ENCODE data around the gene PPP4C.
"Not testable (repeated sequence)": the region's sequence is repeated elsewhere in the genome, so short reads cannot be mapped to it uniquely, and the experiment has no call there.

PPP4C gene

DNA sequence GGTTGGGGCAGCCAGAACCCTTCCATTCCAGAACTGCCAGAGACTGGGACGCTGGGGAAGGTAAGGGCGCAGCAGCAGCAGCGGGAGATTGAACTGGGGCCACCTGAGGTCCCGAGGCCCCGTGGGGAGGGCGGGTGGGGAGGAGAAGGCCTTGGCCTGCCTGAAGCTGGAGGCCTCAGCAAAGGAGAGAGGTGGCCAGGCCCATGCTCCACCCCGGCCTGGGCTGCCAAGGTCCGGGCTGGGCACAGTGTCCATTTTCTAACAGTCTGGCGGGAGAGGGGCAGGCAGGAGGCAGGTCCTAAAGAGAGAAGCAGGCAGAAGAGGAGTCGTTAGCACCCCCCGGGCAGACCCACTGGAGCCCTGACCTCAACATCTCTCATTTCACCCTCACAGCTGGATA is 38.6 kb downstream of the PPP4C start:
- H3K4me3 ChIP-seq (ENCODE audit: low read length): no peak overlapping the region
- H3K9me3 ChIP-seq (ENCODE audit: control insufficient read depth, low read length): no peaks in the 10 kb centered on the region
- H3K9ac ChIP-seq (ENCODE audit: low read length): peak overlapping the region; percentile 43
- no peaks in the 10 kb centered on the region for H3K27me3 ChIP-seq (ENCODE audit: control insufficient read depth, insufficient read depth, low read length)
- peaks cover 71% of the 10 kb centered on the region for H3K4me1 ChIP-seq (ENCODE audit: control insufficient read depth, insufficient read depth, low read length)
- peaks cover 24% of the 10 kb centered on the region for H3K36me3 ChIP-seq (ENCODE audit: control insufficient read depth, insufficient read depth, low read length)

DNA sequence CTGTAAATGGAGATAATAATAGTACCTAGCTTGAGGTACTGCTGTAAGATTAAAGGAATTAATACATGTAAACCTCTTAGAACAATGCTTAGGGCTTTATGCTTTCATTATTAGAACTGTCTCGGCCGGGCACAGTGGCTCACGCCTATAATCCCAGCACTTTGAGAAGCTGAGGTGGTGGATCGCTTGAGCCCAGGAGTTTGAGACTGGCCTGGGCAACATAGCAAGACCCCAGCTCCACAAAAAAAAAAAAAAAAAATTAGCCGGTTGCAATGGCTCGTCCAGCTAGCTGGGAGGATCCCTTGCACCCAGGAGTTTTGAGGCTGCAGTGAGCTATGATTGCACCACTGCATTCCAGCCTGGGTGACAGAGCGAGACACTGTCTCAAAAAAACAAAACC is 39.0 kb downstream of the PPP4C start:
- Histone ChIP-seq H3K4me1 (ENCODE audit: control insufficient read depth, insufficient read depth, low read length) (peaks cover 75% of the 10 kb centered on the region), H3K36me3 (ENCODE audit: control insufficient read depth, insufficient read depth, low read length) (peaks cover 24% of the 10 kb centered on the region), H3K9ac (ENCODE audit: low read length) (peak overlapping the region; percentile 43)
- not testable (repeated sequence) for H3K9me3 ChIP-seq (ENCODE audit: control insufficient read depth, low read length); H3K4me3 ChIP-seq (ENCODE audit: low read length); H3K27me3 ChIP-seq (ENCODE audit: control insufficient read depth, insufficient read depth, low read length)

DNA sequence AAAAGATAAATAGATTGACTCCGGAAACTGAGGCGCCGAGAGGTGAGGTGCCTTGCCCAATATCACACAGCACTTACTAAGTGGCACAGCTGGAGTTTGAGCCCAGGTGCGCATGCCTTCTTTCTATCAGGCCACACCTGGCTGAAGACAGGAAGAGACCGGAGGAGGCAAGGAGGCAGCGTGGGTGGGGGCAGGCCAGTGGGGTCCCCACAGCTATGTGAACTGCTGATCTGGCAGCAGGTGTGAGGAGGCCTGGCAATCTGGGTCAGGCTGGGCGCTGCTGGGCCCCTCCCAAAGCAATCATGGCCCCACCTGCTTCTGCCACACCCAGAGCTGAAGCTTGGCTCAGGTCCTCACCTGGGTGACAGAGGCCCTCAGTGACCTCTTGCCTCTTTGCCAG is 39.4 kb downstream of the PPP4C start:
- peaks cover 24% of the 10 kb centered on the region for H3K36me3 ChIP-seq (ENCODE audit: control insufficient read depth, insufficient read depth, low read length)
- H3K9ac ChIP-seq (ENCODE audit: low read length): no peak overlapping the region
- H3K4me3 ChIP-seq (ENCODE audit: low read length): no peak overlapping the region
- peaks cover 79% of the 10 kb centered on the region for H3K4me1 ChIP-seq (ENCODE audit: control insufficient read depth, insufficient read depth, low read length)
- H3K9me3 ChIP-seq (ENCODE audit: control insufficient read depth, low read length): no peaks in the 10 kb centered on the region
- no peaks in the 10 kb centered on the region for H3K27me3 ChIP-seq (ENCODE audit: control insufficient read depth, insufficient read depth, low read length)

DNA sequence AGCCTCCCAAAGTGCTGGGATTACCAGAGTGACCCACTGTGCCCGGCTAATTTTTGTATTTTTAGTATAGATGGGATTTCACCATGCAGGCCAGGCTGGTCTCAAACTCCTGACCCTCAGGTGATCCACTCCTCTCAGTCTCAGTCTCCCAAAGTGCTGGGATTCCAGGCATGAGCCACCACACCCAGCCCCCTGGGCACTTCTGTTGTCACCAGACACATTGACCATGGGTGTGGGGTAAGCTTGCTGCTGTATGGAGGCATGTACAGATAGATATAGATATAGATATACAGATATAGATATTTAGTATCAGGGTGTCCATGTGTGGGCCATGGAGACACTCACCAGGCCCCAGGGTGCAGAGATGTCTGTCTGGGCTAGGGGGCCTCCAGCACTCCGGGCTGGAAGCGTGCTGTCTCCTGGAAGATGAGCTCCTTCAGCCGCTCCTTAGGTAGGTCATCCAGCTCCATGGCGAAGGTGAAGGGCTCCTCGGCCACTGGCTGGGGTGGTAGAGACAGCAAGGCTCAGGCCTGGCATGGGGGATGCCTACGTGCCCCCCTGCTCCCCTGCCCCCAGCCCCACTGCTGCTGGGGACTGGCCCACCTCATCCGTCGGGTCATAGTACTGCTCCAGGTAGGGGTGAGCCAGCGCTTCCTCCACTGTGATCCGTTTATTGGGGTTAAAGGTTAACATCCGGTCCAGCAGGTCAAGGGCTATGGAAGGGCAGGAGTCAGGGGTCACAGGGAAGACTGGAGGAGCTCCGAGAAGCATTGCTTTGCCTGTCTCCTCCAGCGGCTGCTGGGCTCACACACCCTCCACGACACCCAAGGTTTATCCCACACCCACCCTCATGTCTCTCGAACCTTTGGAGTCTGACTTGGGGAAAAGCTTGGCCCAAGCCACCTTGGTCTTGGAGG is 40.8 kb downstream of the PPP4C start:
- H3K9ac ChIP-seq (ENCODE audit: low read length): no peak overlapping the region
- no peak overlapping the region for H3K4me3 ChIP-seq (ENCODE audit: low read length)
- H3K27me3 ChIP-seq (ENCODE audit: control insufficient read depth, insufficient read depth, low read length): no peaks in the 10 kb centered on the region
- peaks cover 89% of the 10 kb centered on the region for H3K4me1 ChIP-seq (ENCODE audit: control insufficient read depth, insufficient read depth, low read length)
- H3K9me3 ChIP-seq (ENCODE audit: control insufficient read depth, low read length): no peaks in the 10 kb centered on the region
- peaks cover 27% of the 10 kb centered on the region for H3K36me3 ChIP-seq (ENCODE audit: control insufficient read depth, insufficient read depth, low read length)

DNA sequence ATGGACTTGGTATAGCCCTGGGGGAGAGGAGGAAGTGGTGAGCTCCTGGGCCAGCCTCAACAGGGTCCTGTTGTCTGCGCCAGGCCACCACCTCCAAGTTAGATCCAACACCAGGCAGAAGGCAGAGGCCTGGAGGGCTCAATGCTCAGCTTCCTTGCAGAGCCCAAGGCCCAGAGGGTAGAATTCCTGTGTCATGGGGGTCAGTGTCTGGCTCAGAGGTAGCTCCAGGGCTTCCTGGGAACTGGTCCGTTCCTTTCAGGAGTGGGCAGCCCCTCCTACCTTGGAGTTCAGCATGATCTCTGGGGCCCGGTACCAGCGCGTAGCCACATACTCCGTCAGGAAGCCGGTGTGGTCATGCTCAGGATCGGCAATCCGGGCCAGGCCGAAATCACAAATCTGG is 42.0 kb downstream of the PPP4C start:
- H3K4me3 ChIP-seq (ENCODE audit: low read length): no peak overlapping the region
- peaks cover 20% of the 10 kb centered on the region for H3K36me3 ChIP-seq (ENCODE audit: control insufficient read depth, insufficient read depth, low read length)
- H3K27me3 ChIP-seq (ENCODE audit: control insufficient read depth, insufficient read depth, low read length): no peaks in the 10 kb centered on the region
- H3K9ac ChIP-seq (ENCODE audit: low read length): no peak overlapping the region
- H3K4me1 ChIP-seq (ENCODE audit: control insufficient read depth, insufficient read depth, low read length): peaks cover 93% of the 10 kb centered on the region
- no peaks in the 10 kb centered on the region for H3K9me3 ChIP-seq (ENCODE audit: control insufficient read depth, low read length)

DNA sequence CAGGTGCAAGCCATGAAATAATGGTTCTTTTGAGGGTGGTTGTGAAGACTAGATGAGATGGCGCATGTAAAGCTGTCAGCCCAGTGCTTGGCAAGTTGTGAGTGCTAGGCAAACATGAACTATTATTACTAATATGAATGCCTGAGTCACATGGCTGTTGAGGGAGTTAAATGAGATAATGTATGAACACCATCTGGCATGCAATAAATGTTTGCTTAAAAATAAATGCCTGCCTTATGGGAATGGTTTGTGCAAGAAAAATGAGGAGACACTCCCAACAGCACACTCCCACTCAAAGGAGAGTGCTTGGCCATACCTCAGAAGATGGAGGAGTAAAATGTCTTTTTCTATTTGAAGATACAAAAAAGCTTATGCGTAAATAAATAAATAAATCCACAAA is 43.6 kb downstream of the PPP4C start:
- no peaks in the 10 kb centered on the region for H3K27me3 ChIP-seq (ENCODE audit: control insufficient read depth, insufficient read depth, low read length)
- H3K36me3 ChIP-seq (ENCODE audit: control insufficient read depth, insufficient read depth, low read length): peaks cover 20% of the 10 kb centered on the region
- H3K9me3 ChIP-seq (ENCODE audit: control insufficient read depth, low read length): no peaks in the 10 kb centered on the region
- no peak overlapping the region for H3K9ac ChIP-seq (ENCODE audit: low read length)
- peaks cover 88% of the 10 kb centered on the region for H3K4me1 ChIP-seq (ENCODE audit: control insufficient read depth, insufficient read depth, low read length)
- H3K4me3 ChIP-seq (ENCODE audit: low read length): no peak overlapping the region

DNA sequence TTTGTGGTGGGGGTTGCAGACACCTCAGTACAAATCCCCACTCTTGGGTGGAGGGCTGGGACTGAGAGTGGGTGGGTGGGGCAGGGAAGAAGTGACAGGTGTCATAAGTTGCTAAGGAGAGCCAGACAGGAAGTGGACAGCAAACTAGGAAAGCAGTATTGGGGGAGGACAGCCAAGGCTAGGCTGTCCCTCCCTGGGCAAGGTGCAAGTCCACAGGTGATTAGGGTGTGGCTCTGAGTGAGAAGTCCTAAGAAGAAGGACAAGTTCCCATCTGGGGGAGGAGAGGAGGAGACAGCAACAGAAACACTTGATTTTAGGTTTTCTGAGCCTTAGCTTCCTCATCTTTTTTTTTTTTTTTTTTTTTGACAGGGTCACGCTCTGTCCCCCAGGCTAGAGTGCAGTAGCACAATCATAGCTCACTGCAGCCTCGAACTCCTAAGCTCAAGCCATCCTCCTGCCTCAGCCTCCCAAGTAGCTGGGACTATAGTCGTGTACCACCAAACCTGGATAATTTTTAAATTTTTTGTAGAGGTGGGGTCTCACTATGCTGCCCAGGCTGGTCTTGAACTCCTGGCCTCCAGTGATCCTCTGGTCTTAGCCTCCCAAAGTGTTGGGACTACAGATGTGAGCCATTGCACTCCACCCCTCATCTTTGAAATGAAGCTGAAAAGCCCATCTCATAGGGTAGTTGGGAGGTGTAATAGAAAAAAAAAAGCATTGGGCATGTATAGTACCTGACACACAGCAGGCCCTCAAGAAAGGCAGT is 44.7 kb downstream of the PPP4C start:
- H3K9ac ChIP-seq (ENCODE audit: low read length): peak overlapping the region; percentile 4
- H3K4me1 ChIP-seq (ENCODE audit: control insufficient read depth, insufficient read depth, low read length): peaks cover 79% of the 10 kb centered on the region
- H3K27me3 ChIP-seq (ENCODE audit: control insufficient read depth, insufficient read depth, low read length): no peaks in the 10 kb centered on the region
- peaks cover 20% of the 10 kb centered on the region for H3K36me3 ChIP-seq (ENCODE audit: control insufficient read depth, insufficient read depth, low read length)
- H3K9me3 ChIP-seq (ENCODE audit: control insufficient read depth, low read length): no peaks in the 10 kb centered on the region
- H3K4me3 ChIP-seq (ENCODE audit: low read length): no peak overlapping the region

DNA sequence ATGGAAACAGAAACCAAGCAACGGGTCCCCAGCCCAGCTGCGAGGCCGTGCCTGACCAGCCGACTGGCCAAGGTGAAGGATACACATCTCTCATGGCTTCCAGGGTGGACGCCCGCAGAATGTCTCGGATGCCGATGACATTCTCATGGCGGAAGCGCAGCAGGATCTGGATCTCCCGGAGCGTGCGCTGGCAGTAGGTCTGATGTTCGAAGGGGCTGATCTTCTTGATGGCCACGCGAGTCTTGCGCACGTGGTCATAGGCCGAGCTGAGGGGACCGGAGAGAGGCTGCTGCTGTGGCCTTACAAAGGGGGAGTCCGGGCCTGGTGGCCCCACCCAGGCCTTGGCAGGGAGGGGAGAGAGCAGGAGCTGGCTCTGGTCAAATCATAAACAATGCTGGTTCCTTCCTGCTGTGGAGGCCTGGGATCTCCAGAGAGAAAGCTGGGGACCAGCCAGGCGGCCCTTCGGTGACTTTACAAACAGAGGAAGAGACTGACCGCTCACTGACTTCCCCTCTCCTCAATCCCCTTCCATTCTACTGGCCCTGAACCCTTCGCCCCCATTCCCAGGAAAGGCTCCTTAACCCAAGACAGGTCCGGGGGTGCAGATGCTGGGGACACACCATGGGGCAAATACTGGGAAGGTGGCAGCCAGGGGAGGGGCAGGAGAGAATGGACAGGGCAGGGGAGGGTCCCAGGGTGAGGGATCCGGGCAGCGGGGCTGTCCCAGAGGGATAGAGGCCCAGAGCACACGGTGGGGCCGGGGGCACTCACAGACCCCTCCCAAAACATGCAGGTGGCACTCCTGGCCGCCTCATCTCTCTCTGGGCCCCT is 46.2 kb downstream of the PPP4C start:
- peaks cover 65% of the 10 kb centered on the region for H3K4me1 ChIP-seq (ENCODE audit: control insufficient read depth, insufficient read depth, low read length)
- peaks cover 15% of the 10 kb centered on the region for H3K36me3 ChIP-seq (ENCODE audit: control insufficient read depth, insufficient read depth, low read length)
- H3K27me3 ChIP-seq (ENCODE audit: control insufficient read depth, insufficient read depth, low read length): no peaks in the 10 kb centered on the region
- peak overlapping the region; percentile 95 for H3K4me3 ChIP-seq (ENCODE audit: low read length)
- H3K9ac ChIP-seq (ENCODE audit: low read length): peak overlapping the region; percentile 96
- no peaks in the 10 kb centered on the region for H3K9me3 ChIP-seq (ENCODE audit: control insufficient read depth, low read length)

DNA sequence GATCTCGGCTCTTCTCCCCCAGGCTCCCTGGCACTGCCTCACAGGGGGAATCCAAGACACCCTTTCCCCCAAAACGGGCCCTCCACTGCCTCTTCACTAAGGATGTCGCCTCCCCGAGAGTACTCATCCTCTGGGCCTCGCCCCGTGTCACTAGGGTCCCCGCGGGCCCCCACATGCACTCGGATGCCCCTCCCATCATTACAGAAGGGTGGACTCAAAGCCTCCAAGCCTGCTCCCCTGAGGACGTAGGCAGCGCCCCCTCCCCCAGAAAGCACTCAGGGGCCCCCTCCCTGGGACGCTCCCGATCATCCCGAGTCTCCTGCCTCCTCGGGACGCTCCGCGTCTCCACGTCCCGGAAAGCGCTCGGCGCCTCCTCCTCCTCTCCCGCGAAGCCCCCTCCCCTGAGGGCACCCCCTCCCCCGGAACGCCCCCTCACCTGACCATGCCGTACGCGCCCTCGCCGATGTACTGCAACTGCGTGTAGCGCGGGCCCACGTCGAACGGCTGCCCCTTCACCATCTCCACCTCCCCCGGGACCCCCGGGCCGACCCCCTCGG is 46.9 kb downstream of the PPP4C start:
- Histone ChIP-seq H3K4me3 (ENCODE audit: low read length) (peak overlapping the region; percentile 95), H3K9ac (ENCODE audit: low read length) (peak overlapping the region; percentile 96), H3K27me3 (ENCODE audit: control insufficient read depth, insufficient read depth, low read length) (no peaks in the 10 kb centered on the region), H3K4me1 (ENCODE audit: control insufficient read depth, insufficient read depth, low read length) (peaks cover 58% of the 10 kb centered on the region), H3K9me3 (ENCODE audit: control insufficient read depth, low read length) (no peaks in the 10 kb centered on the region), H3K36me3 (ENCODE audit: control insufficient read depth, insufficient read depth, low read length) (peaks cover 8% of the 10 kb centered on the region)

DNA sequence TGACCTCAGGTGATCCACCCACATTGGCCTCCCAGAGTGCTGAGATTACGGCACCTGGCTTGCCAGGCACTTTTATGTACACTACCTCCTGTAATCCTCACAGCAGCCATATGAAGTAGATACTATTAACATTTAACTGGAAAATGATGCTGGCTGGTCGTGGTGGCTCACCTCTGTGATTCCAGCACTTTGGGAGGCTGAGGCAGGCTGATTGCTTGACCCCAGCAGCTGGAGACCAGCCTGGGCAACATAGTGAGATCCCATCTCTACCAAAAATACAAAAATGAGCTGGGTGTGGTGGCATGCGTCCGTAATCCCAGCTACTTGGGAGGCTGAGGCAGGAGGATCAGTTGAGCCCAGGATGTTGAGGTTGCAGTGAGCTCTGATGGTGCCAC is 49.2 kb downstream of the PPP4C start:
- Histone ChIP-seq H3K9ac (ENCODE audit: low read length) (no peak overlapping the region), H3K4me3 (ENCODE audit: low read length) (no peak overlapping the region), H3K36me3 (ENCODE audit: control insufficient read depth, insufficient read depth, low read length) (peaks cover 3% of the 10 kb centered on the region), H3K9me3 (ENCODE audit: control insufficient read depth, low read length) (no peaks in the 10 kb centered on the region), H3K27me3 (ENCODE audit: control insufficient read depth, insufficient read depth, low read length) (no peaks in the 10 kb centered on the region), H3K4me1 (ENCODE audit: control insufficient read depth, insufficient read depth, low read length) (peaks cover 36% of the 10 kb centered on the region)

DNA sequence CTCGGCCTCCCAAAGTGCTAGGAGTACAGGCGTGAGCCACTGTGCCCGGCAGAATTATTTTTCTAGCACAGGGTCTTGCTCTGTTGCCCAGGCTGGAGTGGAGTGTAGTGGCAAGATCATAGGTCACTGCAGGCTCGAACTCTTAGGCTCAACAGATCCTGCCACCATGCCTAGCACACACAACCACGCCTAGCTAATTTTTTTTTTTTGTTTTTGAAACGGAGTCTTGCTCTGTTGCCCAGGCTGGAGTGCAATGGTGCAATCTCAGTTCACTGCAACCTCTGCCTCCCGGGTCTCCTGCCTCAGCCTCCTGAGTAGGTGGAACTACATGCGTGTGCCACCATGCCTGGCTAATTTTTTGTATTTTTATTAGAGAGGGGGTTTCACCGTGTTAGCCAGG is 49.9 kb downstream of the PPP4C start:
- H3K27me3 ChIP-seq (ENCODE audit: control insufficient read depth, insufficient read depth, low read length); H3K36me3 ChIP-seq (ENCODE audit: control insufficient read depth, insufficient read depth, low read length); H3K4me3 ChIP-seq (ENCODE audit: low read length); H3K9me3 ChIP-seq (ENCODE audit: control insufficient read depth, low read length); H3K9ac ChIP-seq (ENCODE audit: low read length): not testable (repeated sequence)
- peaks cover 31% of the 10 kb centered on the region for H3K4me1 ChIP-seq (ENCODE audit: control insufficient read depth, insufficient read depth, low read length)

Data from mucosa of stomach (tissue), 1 donor.